ENCODE results near the gene KCNG1.

Gene KCNG1

DNA sequence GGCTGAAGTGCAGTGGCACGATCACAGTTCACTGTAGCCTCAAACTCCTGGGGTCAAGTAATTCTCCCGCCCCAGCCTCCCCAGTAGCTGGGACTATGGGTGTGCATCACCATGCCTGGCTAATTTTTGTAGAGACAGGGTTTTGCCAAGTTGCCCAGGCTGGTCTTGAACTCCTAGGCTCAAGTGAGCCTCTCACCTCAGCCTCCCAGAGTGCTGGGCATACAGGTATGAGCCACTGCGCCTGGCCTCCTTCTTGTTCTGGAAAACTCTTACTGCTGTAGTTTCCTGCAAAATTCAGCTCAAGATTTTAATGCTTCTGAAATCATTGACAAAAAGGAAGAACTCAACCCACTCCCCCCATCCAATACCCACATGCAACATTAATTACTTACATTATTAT, 21.9 kb upstream of the KCNG1 start:
- TF ChIP-seq ZNF274 (IDR thresholded peaks at IDR 0.05; ENCODE audit: low read depth, low read length), result no peak
- H3K4me3 ChIP-seq (ENCODE audit: low read length), result no peak overlapping the region

DNA sequence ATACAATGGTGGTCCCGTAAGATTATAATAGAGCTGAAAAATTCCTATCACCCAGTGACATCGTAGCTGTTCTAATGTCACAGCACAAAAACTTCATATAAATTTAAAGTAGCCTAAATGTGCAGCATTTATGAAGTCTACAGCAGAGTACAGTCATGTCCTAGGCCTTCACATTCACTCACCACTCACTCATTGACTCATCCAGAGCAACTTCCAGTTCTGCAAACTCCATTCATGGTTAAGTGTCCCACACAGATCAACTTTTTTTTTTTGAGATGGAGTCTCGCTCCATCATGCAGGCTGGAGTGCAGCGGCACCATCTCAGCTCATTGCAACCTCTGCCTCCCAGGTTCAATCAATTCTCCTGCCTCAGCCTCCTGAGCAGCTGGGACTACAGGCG, 20.9 kb upstream of the KCNG1 start:
- no peak overlapping the region for H3K4me3 ChIP-seq (ENCODE audit: low read length)
- TF ChIP-seq ZNF274 (IDR thresholded peaks at IDR 0.05; ENCODE audit: low read depth, low read length), result no peak

DNA sequence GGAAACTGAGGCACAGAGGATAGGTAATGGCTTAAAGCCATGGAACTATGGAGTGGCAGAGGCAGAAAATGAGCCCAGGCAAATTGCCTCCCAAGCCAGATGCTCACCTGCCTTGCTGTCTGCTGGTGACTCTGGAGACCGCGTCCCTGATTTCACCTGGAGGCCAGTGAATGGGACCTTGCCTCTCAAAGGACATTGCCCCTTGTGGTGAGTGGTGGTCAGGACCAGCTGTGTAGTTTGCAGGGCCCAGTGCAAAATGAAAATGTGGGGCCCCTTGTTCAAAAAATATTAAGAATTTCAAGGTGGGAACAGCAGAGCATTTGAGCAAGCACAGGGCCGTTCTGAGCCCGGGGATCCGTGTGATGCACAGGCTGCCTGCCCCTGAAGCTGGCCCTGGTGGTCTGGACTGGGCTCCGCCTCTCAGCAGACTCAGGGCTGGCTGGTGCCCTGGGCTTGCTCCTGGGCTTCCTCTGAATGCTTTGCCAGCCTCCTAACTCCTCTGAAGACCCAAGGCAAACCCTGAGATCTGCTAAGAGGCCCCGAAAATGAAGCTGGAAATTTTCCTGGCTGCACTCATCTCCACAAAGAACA, 19.8 kb upstream of the KCNG1 start:
- H3K4me3 ChIP-seq (ENCODE audit: low read length), result no peak overlapping the region
- TF ChIP-seq ZNF274 (IDR thresholded peaks at IDR 0.05; ENCODE audit: low read depth, low read length), result no peak

DNA sequence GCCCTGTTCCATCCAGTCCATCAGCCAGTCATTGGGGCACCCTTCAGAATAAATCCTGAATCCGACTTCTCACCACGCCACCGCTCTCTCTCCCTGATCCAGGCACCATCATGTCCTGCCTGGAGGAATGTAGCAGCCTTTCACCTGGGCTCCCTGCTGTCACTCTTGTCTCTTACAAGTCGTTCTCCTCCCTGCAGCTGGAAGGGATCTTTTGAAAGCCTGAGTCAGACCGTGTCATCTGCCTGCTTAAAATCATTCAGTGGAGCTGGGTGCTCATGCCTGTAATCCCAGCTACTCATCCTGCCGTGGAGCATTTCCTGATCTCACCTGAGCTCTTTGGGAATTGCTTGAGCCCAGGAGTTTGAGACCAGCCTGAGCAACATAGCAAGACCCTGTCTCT, 19.2 kb upstream of the KCNG1 start:
- H3K4me3 ChIP-seq (ENCODE audit: low read length), result no peak overlapping the region
- TF ChIP-seq ZNF274 (IDR thresholded peaks at IDR 0.05; ENCODE audit: low read depth, low read length), result no peak

DNA sequence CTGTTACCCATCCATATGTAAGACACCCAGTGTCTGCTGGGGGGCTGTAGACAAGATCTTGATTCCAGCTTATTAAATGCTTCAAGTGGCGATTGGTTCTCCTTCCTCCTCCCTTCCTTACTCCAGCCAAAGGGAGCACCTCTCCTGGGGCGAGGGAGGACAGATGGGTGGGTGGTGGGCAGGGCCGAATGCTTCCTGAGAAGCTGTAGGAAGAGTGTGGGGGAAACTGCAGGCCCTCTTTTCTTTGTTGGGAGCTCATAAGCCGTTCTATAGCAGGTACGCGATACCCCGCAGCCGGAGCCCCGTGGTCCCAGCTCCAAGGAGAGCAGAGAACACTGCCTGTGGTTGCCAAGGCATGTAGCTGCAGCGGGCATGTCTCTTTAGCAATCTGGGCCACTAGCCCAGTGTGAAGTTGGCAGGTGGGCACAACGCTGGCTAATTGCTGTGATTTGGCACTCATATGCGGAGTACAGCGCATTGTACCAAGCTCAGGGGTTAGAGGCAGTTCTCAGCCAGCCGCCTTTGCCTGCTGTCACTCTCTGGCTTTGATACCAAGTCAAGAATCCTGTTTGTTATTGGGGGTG, 14.7 kb upstream of the KCNG1 start:
- no peak overlapping the region for H3K4me3 ChIP-seq (ENCODE audit: low read length)
- TF ChIP-seq ZNF274 (IDR thresholded peaks at IDR 0.05; ENCODE audit: low read depth, low read length), result no peak

DNA sequence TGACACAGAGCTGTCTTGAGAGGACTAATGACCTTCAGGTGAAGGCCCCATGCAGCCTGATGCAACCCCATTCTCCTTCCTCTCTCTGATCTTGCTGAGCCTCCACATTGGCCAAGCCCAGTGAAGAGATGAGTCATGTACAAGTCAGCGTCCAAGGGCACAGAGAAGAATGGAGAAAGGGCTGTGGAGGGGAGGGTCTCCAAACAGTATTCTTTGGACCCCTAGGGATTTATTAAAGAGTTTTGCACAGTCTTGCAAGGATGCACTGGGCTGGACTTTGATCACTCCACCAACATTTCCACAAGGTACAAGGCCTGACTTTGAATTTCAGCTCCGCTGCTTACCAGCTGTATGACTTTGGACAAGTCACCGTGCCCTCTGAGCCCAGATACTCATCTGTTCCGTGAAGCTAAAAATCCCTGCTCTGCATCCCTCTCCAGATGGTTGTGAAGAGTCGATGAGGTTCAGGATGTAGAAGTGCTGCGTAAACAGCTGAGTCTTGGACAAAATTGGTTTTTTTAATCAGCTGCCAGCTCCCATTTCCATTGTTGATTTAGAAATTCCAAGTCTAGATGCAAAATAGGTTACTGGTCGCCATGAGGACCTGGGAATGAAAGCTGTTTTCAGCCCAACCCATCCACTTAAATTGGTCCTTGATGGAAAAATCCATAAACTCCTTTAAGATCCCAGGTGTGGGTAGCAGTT, 14.1 kb upstream of the KCNG1 start:
- TF ChIP-seq ZNF274 (IDR thresholded peaks at IDR 0.05; ENCODE audit: low read depth, low read length), result no peak
- H3K4me3 ChIP-seq (ENCODE audit: low read length), result no peak overlapping the region

DNA sequence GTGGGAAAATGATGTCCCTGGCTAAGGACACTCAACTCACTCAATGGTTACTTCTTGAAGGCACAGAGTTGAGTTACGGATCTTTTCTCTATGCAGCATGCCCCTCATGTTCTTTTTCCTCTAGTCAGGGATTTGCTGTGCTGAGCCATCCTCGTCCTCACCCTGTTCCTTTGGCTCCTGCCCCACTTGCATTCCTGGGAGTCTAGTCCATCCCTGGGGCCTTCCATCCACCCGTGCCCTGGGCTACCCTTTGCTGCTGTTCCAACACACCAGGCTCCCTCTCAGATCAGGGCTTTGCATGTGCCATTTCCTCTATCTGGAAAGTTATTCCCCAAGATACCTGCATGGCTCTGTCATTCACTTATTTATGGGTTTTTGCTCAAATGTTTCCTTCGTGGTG, 13.3 kb upstream of the KCNG1 start:
- TF ChIP-seq ZNF274 (IDR thresholded peaks at IDR 0.05; ENCODE audit: low read depth, low read length), result no peak
- no peak overlapping the region for H3K4me3 ChIP-seq (ENCODE audit: low read length)

DNA sequence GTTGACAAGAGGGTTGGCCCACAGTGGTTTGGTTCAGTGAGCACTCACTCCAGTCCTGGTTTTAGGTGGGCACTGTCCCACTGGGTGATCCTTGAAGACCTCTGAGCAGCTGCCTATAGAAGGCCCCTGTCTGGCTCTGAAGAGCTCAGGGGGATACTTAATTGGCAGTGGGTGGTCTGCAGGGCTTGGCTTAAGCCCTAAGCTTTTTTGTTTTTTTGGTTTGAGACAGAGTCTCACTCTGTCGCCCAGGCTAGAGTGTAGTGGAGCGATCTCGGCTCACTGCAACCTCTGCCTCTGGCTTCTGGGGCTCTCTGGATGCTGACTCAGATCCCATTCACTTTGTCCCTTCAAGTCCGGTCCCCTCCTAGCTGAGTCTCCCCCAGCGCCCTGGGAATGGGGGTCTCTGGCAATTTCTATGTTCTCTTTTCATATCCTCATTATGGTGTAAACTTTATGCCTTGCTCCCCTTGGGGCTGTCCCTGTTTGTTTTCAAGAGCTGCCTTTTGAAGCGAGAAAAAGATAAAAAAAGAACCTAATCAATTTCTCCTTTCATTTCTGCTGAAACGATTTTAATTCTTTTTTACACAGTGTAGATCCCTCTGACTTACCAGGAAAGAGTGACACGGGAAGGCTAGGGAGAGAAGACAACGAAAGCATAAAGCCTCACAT, 12.2 kb upstream of the KCNG1 start:
- no peak for TF ChIP-seq ZNF274 (IDR thresholded peaks at IDR 0.05; ENCODE audit: low read depth, low read length)
- H3K4me3 ChIP-seq (ENCODE audit: low read length), result no peak overlapping the region

DNA sequence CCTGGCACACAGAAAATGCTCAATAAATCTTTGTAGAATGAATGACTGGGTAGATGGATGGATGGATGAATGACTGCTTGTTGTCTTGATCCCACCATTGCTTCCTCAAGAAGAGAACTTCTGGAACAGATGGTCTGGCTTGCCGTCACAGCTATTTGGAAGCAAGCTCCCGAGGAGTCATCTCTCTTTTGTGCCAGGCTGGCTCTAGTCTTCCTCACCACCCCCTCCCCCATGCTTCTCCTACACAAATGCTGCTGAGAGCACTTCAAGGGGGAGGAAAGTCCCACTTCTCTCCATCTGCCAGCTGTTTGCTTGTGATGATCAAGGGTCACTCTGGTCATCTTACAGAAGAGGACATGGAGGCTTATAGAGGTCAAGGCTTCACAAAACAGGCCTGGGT, 11.6 kb upstream of the KCNG1 start:
- no peak overlapping the region for H3K4me3 ChIP-seq (ENCODE audit: low read length)
- TF ChIP-seq ZNF274 (IDR thresholded peaks at IDR 0.05; ENCODE audit: low read depth, low read length), result no peak

DNA sequence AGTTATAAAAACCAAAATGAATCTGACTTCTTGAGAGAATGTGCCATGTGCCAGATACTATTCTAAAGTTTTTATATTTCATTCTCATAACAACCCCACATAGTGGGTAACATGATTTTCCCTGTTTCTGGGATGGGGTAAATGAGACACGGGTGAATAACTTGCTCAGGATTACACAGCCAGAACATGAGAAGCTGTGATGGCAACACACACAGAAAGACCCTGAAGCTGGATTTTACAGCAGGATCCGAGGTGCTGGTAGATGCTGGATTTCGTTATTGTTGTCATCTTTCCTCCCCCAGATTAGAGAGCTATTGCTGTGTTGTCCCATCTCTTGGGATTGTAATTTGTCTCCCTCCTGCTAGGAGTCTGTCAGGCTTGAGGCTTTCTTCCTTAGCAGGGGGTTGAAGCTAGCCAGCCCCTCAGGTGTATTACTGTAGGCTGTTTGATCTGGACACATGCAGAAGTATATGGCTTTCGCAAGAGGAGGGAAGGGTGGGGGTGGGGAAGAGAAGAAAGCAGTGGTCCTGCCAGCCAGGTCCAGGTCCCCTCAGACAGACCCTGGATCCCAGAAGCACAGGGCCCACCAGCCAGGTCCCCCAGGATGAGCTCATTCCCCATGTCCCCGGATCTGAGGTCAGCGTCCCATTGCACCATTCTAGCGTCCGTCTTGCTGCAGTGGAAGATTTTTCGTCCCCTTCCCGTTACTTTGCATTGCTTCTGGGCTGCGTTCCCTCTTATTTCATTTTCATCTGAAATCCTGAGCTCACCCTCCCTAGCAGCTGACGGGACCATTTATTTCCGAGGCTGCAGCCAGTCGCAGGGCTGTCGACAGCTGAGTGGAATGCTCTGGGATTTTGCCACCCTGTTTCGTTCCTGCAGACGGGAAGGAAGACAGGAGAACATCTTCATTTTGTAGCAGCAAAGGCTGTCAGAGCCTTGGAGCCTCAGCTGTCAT, 7.3 kb upstream of the KCNG1 start:
- H3K4me3 ChIP-seq (ENCODE audit: low read length), result no peak overlapping the region
- TF ChIP-seq ZNF274 (IDR thresholded peaks at IDR 0.05; ENCODE audit: low read depth, low read length), result no peak

DNA sequence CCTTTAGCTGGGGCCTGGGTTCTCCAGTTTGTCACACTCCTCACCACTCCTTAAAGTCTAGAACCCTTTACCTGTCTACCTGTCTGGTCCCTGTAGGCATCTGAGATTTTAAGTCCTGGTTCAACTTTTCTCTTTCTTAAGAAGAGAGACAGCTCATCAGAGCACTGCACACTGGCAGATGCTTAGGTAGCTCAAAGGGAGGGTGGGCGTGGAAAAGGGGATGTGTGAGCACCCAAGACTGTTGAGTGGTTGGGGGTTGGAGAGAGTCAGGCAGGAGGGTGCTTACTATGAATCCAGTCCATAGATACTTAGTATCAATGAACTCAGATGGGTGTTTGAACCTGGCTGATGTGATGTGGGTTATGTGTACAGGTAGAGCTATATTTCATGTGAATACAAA, 6.6 kb upstream of the KCNG1 start:
- TF ChIP-seq ZNF274 (IDR thresholded peaks at IDR 0.05; ENCODE audit: low read depth, low read length), result no peak
- H3K4me3 ChIP-seq (ENCODE audit: low read length), result no peak overlapping the region

DNA sequence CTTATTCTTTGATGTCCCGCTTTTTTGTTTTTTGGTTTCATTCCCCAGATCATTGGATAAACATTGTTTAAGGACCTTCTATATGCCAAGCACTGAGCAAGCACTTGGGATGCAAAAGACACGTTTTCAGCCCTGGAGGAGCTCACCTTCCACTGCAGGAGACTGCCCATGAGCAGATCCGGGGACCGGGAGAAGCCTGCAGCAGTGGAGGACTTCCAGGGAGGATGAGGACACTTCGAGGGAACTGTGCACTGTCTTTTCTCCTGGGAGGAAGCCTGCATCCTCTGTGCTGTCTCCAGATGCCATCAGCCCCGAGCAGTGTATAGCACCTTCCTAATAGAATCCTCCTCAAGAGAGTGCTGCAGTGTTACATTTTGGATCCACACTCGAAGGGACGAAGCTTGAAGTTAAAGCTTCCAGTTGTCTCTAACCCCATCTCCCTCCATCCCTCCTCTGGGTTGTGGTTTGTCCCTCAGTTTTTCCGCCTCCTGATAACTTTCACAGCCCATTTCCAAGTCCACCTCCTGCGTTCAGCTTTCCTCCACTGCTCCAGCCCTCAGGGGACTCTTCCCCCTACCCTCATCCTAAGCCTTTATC, 5.8 kb upstream of the KCNG1 start:
- no peak for TF ChIP-seq ZNF274 (IDR thresholded peaks at IDR 0.05; ENCODE audit: low read depth, low read length)
- H3K4me3 ChIP-seq (ENCODE audit: low read length), result no peak overlapping the region

DNA sequence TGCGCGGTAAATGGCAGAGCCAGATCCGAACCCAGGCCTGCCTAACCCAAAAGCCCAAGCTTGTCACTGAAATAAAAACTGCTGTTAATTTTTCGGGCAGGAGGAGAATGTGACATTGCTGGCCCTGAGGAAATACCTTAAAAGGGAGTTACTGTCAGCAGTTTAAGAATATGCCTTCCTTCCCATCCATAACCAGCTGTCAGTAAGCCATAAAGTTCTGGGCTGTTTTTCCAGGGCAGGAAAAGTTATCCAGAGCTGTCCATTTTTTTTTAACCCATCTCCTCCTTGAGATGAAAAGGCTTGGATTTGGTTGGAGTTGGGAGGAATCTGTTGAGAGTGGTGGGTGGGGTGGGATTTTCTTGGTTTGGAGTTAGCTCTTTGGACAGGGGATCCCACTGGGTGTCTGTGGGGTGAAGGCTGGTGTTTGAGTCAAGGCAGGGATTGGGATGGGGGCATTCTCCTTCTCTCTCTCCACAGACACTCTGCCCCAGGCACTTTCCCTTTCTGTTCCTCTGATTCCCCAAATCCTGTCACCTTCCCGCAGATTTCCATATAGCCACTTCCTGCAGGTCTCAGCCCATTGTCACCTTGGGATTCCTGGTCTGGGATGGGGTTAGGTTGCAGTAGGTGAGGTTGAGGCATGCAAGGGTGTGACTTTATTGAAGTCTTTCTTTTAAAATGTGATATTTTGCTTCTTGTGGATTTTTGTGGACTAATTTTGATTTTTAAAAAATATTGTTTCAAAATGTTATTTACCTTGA, 4.3 kb upstream of the KCNG1 start:
- H3K4me3 ChIP-seq (ENCODE audit: low read length), result no peak overlapping the region
- TF ChIP-seq ZNF274 (IDR thresholded peaks at IDR 0.05; ENCODE audit: low read depth, low read length), result no peak

All from GM08714 (cell line).